Measurements from ENCODE around the gene VEGFA.

DNA sequence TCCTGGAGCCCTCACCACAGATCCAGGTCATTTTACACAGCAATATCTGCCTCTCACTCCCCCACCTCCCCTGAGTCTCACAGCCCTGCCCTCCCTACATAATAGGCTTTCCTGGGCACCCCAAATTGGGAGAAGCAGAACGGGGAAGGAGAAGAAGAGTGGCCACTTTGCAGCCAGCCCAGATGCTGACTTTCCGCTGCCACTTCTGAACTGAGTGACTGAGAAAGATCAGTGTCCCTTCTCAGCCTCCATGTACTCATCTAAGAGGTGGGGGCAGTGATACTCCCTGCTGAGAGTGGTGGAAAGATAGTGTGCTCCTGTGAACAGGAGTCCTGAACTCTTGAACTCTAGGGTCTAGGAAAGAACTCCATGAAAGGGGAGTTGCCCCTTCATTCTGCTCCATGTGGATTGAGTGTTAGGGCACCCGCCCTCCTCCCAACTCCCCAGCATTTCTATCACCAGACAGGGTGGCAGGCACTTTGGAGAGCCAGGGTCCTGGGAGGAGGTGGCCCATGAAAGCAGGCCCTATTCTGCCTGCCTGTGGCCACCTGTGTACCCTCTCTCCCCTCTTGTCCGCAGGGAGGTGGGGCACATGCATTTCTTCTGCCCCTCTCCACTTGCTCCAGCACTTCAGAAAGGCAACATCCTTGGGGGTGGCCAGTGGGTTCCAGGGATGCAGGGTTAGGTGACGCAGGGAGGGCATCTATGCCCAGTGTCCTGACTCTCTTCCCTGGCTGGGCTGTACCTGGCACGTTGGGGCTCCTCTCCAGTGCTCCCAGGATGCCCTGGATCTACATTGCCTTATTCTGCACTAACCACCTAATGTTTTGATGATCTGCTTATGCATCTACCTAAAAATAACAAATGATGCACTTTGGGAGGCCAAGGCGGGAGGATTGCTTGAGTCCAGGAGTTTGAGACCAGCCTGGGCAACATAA, 44.1 kb upstream of the VEGFA start:
- TF ChIP-seq, protein P1, sequence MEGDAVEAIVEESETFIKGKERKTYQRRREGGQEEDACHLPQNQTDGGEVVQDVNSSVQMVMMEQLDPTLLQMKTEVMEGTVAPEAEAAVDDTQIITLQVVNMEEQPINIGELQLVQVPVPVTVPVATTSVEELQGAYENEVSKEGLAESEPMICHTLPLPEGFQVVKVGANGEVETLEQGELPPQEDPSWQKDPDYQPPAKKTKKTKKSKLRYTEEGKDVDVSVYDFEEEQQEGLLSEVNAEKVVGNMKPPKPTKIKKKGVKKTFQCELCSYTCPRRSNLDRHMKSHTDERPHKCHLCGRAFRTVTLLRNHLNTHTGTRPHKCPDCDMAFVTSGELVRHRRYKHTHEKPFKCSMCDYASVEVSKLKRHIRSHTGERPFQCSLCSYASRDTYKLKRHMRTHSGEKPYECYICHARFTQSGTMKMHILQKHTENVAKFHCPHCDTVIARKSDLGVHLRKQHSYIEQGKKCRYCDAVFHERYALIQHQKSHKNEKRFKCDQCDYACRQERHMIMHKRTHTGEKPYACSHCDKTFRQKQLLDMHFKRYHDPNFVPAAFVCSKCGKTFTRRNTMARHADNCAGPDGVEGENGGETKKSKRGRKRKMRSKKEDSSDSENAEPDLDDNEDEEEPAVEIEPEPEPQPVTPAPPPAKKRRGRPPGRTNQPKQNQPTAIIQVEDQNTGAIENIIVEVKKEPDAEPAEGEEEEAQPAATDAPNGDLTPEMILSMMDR (IDR thresholded peaks at IDR 0.05): no peak
- TF ChIP-seq SMC3 (IDR thresholded peaks at IDR 0.05): no peak
- no peak for TF ChIP-seq CHD2 (IDR thresholded peaks at IDR 0.05; ENCODE audit: low read length, partially characterized antibody)
- TF ChIP-seq, protein P2, sequence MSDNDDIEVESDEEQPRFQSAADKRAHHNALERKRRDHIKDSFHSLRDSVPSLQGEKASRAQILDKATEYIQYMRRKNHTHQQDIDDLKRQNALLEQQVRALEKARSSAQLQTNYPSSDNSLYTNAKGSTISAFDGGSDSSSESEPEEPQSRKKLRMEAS (IDR thresholded peaks at IDR 0.05): no peak
- TF ChIP-seq BHLHE40 (IDR thresholded peaks at IDR 0.05; ENCODE audit: low read depth, low read length): no peak
- TF ChIP-seq, protein P3, sequence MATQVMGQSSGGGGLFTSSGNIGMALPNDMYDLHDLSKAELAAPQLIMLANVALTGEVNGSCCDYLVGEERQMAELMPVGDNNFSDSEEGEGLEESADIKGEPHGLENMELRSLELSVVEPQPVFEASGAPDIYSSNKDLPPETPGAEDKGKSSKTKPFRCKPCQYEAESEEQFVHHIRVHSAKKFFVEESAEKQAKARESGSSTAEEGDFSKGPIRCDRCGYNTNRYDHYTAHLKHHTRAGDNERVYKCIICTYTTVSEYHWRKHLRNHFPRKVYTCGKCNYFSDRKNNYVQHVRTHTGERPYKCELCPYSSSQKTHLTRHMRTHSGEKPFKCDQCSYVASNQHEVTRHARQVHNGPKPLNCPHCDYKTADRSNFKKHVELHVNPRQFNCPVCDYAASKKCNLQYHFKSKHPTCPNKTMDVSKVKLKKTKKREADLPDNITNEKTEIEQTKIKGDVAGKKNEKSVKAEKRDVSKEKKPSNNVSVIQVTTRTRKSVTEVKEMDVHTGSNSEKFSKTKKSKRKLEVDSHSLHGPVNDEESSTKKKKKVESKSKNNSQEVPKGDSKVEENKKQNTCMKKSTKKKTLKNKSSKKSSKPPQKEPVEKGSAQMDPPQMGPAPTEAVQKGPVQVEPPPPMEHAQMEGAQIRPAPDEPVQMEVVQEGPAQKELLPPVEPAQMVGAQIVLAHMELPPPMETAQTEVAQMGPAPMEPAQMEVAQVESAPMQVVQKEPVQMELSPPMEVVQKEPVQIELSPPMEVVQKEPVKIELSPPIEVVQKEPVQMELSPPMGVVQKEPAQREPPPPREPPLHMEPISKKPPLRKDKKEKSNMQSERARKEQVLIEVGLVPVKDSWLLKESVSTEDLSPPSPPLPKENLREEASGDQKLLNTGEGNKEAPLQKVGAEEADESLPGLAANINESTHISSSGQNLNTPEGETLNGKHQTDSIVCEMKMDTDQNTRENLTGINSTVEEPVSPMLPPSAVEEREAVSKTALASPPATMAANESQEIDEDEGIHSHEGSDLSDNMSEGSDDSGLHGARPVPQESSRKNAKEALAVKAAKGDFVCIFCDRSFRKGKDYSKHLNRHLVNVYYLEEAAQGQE (IDR thresholded peaks at IDR 0.05): no peak
- TF ChIP-seq HEYL (CRISPR knock-in tag; IDR thresholded peaks at IDR 0.05): no peak
- no peak for TF ChIP-seq ESRRA (IDR thresholded peaks at IDR 0.05; ENCODE audit: borderline replicate concordance, low read length)
- no peak for TF ChIP-seq POLR2A (IDR thresholded peaks at IDR 0.05; ENCODE audit: low read length)

Measured in A549 (cell line).